Stimulated activated CD4-positive, alpha-beta T cell treated with anti-CD3 and anti-CD28 coated beads, Interleukin-2, amount 100 ng/mL, for 48 hours (primary cell): ENCODE results near the gene BBS7.

Experiments used
- DNase-seq, 2 donors: peaks; one replicate each; pipeline ENCODE4 v3.0.0-alpha.2; 2020

Gene BBS7

DNA sequence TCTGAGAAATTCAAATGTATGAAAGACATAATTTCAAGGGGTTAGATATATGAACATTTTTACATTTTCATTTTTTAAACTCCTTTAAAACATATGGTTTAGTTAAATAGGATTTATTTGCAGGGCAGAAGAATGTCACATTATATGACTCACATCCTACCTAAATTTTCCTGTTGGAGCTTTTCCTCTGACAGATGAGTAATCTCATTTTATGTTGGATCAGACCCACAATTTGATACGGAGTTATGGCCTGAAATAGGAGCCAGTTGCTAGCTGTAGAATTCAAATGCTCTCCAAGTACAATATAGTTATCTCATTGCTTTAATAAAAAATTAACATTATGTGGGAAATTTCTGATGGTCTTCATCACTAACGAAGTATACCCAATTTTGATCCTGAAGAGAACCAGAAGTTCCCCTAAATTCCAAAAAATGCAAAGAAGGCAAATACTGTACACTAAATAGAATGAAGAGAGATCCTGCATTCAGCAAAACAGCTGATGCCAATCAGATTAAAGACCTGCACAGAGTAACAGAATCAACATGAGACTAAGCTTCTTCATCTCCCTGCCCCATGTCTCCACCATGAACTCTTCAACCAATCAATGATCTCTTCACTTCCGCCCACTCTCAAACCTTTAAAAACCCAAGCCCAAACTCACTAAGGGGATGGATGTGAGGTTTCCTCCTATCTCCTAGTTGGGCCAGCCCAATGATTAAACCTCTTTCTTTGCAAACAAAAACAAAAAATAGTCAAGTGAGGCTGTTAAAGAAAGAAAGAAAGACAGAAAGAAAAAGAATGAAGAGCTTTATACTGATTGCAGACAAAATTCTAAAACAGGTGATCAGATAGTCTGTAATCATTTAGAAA lies 80.1 kb downstream of the BBS7 start:
- DNase-seq: no peak

DNA sequence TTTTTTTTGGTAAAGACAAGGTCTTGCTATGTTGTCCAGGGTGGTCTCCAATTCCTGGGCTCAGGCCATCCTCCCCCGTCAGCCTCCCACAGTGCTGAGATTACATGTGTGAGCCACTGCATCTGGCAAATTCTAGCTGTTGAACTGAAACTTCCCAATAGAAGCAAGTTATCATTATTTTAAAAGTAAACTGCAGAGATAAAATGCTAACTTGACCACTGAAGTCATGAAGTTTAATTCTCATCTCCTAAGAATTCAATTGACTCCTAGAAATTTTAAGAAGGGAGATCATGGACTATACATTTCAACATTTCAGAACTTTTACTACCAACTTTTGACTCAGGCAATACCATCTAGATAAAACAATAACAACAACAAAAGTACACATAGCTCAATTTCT lies 80.8 kb downstream of the BBS7 start:
- DNase-seq: no peak

DNA sequence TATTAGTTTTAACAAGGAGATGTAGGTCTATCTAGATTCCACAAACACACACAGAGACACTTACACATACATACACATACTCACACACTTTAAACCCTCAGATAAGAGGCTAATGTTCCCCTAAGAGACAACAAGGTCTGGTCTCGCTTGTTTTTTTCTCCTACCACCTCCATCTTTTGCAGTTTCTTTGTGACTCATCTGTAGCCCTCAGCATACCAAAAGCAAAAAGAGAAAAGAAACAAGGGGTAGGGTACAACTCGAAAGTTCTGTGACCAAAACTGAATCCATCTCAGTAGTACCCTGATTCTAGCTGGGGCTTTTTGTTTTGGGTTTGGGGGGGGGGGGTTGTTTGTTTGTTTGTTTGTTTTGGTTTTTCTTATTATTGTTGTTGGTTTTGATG lies 81.4 kb downstream of the BBS7 start:
- DNase-seq: no peak

DNA sequence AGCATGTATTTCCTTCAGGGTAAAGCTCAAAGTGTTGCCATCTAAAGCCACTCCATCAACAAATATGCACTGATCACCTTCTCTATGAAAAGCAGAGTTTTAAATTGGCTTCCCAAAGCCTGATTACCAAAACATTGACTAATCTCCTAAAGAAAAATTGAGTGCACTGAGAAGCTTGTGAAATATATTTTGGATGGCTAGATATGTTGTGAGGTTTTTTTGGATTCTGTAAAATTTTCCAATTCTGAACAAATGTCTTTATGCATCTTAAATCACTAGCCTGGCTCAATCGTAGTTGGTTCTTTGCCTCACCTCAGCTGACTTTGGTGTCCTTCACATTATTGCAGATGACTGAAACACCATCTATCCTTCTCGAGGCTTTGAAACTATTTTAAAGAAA lies 84.1 kb downstream of the BBS7 start:
- no peak for DNase-seq

DNA sequence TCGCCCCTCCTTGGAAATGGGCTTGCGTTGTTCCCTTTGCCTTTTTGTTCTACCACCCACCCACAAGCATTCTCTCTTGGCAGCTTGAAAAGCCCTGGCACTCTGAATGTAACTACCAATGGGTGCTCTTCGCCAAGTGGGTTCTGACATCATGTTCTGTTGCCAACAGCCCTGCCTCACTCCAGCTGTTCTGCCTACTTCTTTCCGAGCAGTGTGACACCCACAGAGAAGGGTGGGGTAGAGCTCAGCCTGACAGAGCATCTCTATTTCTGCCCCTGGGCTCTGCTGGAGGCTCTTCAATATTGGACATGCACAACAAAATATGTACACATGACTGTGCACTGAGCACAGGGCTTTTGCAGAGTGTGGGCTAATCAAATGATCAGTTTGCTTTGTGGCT lies 84.8 kb downstream of the BBS7 start:
- DNase-seq: no peak

DNA sequence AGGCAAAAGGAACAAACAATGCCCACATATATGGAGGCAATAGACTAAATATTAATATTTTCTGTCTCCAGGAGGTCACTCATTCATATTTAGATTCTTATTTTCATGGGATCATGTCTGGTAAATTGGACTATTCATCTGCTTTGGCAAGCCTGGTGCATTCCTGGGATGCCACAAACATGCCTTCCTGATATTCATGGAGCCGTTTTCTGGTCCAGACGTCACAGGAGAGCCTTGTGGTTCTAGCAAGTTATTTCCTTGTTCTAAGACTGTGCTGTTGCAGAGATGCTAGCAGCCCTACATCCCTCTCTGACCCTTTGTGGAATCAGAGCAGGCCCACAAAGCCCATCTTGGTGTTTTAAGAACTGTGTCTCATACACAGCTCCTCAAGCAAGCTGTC lies 85.3 kb downstream of the BBS7 start:
- DNase-seq: no peak

DNA sequence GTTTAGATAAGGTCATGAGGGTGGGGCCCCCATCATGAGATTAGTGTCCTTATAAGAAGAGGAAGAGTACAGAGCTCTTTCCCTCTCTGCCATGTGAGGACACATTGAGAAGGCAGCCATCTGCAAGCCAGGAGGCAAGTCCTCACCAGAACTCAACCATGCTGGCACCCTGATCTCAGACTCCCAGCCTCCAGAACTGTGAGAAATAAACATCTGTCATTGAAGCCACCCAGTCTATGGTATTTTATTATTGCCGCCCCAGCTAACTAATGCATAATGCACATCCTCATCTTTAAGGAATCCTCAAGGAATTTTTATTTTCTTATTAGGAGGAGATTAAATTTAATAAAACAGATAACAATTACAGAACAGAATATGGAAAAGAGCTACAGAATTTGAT lies 85.9 kb downstream of the BBS7 start:
- no peak for DNase-seq

DNA sequence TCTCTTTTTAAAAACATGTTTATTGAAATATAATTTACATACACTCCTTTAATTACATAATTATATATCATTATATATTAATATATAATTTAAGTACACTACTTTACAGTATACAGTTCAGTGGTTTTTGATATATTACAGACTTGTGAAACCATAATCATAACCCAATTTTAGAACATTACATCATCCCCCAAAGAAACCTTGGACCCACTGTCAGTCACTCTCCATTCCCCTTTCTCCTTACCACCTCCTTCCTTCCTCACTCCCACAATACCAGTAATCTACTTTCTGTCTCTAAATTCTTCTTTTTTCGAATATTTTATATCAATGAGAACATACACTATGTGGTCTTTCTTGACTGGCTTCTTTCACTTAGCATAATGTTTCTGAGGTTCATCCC lies 87.1 kb downstream of the BBS7 start:
- DNase-seq: no peak

DNA sequence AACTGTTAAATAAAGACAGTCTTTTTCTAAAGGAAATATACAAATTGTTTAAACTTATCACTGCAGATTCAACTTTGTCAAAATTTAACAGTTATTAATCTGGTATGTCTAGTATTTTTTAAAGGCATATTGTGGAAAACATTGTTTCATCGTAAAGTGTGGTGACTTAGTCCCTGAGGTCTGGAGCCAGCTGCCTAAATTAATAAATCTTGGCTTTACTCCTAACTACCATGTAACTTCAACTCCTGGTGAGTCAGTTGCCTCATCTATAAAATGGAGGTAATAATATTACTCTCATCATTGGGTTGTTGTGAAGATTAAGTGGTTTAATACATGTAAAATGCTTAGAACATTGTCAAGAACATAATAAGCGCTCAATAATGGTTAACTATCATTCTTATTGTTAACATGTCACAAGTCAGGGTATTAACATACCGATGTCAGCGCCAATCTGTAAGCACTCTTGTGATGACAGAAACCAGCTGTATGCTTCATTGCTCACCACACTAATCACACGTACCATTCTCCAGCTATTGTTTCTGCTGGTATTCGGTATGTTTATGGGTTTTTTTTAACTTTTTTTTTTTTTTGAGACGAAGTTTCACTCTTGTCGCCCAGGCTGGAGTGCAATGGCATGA lies 91.2 kb downstream of the BBS7 start:
- no peak for DNase-seq

DNA sequence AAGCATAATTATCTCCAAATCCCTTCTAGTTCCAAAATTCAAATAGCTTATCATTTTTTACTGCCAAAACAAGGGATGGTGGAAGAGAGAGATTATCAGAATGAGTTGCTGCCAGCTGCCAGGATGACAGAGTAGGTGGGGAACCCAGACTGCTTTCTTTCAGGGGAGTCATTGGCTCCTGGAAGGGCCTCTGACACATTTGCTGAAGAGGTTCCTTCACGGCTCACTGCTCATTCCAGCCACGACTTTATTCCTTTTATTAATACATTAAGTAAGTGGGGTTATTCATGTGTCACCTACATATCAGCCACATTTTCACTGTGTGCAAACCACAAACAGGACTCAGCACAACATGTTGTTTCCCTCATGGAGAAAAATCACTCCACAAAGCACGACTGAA lies 92.6 kb downstream of the BBS7 start:
- DNase-seq: no peak

DNA sequence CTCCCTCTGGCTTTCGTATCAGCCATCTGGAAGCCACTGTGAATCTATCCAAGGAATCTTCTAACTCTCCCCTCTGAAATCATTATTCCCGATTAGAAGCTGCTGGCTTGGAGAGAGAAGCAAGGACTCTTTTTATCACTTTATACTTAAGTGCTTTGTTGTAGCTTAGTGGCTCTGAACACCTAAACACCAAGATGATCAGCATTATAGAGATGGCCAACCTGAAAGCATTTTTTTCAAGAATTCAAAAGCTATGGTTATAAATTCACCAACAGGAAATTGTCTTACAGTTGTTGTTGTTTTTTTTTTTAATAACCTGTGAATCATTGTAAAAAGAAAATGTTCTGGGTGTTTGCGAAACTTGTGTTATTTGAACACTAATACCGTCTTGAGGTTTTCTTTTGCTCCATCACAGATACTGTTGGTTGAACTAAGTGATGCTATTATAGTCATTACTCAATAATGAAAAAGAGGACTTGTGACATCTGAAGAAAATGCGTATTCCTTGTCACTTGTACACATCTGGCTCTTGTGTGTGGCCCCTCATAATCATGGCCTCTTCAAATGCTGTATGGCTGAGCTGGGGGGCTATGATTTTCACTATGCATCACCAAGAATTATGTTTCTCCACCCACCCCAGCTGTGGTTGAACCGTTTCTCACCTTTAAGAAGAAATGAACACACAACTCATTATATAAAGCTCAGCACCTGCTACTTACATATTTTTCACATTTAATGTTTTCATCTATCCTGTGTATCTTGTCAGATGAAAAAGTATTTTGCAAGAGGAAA lies 93.5 kb downstream of the BBS7 start:
- no peak for DNase-seq
